Sigmoid colon (tissue), 7 donors: Measurements from ENCODE around the gene STK33. TPM values are rescaled to one million over a fixed set of nuclear protein-coding genes. Genes with fewer than 3 reads are reported as not detected.

Experiments
- DNase-seq: peaks from one replicate; pipeline ENCODE4 v3.0.0-alpha.2; 2019
- H3K27ac ChIP-seq, 4 donors: fragments of 200-600 bp; sonication (generic); one replicate each; pipeline ENCODE4 v1.5.1; 2016 to 2019; ENCODE audit warnings: mild to moderate bottlenecking in 1 of 4
- H3K27me3 ChIP-seq, 3 donors: fragments of 200-600 bp; sonication (generic); one replicate each; pipeline ENCODE4 v1.5.1; 2019; ENCODE audit warnings: mild to moderate bottlenecking in 1 of 3
- H3K36me3 ChIP-seq, 4 donors: fragments of 200-600 bp; sonication (generic); one replicate each; pipeline ENCODE4 v1.5.1; 2016 to 2019
- H3K4me1 ChIP-seq, 4 donors: fragments of 200-600 bp; sonication (generic); one replicate each; pipeline ENCODE4 v1.5.1; 2017 to 2019
- H3K4me3 ChIP-seq, 4 donors: fragments of 200-600 bp; sonication (generic); one replicate each; pipeline ENCODE4 v1.5.1; 2017 to 2019; ENCODE audit warnings: mild to moderate bottlenecking in 2 of 4, moderate library complexity in 1 of 4
- H3K9me3 ChIP-seq, 4 donors: fragments of 200-600 bp in 3 of 4; sonication (generic) in 3 of 4; one replicate each; pipeline versions ENCODE4 v1.5.1 to v1.6.1; 2013 to 2019
- CTCF ChIP-seq, 4 experiments: fragments of 450-650 bp in 3 of 4; fragments of 200-600 bp in 1 of 4; IDR thresholded peaks; one replicate each; pipeline ENCODE4 v1.5.1; 2016 to 2019; ENCODE audit warnings: antibody characterized with exemption in 4 of 4, mild to moderate bottlenecking in 3 of 4, moderate library complexity in 2 of 4
- EP300 ChIP-seq, 4 donors: sonication (generic); formaldehyde crosslinking; IDR thresholded peaks; one replicate each; pipeline ENCODE4 v1.6.1; 2017; ENCODE audit warnings: antibody characterized with exemption in 4 of 4
- POLR2A ChIP-seq, 2 donors: fragments of 450-650 bp; IDR thresholded peaks; one replicate each; pipeline ENCODE4 v1.6.1; 2016; ENCODE audit warnings: antibody characterized with exemption in 2 of 2, mild to moderate bottlenecking in 2 of 2, moderate library complexity in 2 of 2
- POLR2AphosphoS5 ChIP-seq, 4 donors: sonication (generic); formaldehyde crosslinking; IDR thresholded peaks; one replicate each; pipeline ENCODE4 v1.6.1; 2017; ENCODE audit warnings: antibody characterized with exemption in 4 of 4
- WGBS, 2 donors: extraction: QIAGEN DNeasy Blood & Tissue Kit; methylation state at CpG; one replicate each; pipeline ENCODE4 v1.1.7; 2013; 5-methylcytosine and 5-hydroxymethylcytosine counted together
- intact Hi-C: fragments of 100-400 bp; cut with DNase I; formaldehyde crosslinking; loops from one replicate; pipeline ENCODE4 v1.15.1; 2023
- polyA plus RNA-seq, 3 donors: library from polyadenylated mRNA; stranded (reverse); fragments of 200-250 nt; gene quantifications; one replicate each; pipeline ENCODE4 v1.2.3, GENCODE V29; 2013
- small RNA-seq, 3 donors: library from RNA; depleted of rRNA; stranded (forward); fragments of <200 nt; gene quantifications; one replicate each; pipeline ENCODE3, GENCODE V24; 2016
- total RNA-seq, 4 donors: library from RNA; depleted of rRNA; stranded (reverse); fragments of >200 nt; gene quantifications; one replicate each; pipeline ENCODE4 v1.1.0, GENCODE V29; 2016
- donor health status: healthy with polysubstance abuse.
- donor health status: Bipolar disorder and iron deficiency.
- donor health status: healthy.

Gene STK33
- total and polyA plus RNA-seq, 7 donors: 2.0 to 23.8 (median 20.6) TPM; not detected in 2

DNA sequence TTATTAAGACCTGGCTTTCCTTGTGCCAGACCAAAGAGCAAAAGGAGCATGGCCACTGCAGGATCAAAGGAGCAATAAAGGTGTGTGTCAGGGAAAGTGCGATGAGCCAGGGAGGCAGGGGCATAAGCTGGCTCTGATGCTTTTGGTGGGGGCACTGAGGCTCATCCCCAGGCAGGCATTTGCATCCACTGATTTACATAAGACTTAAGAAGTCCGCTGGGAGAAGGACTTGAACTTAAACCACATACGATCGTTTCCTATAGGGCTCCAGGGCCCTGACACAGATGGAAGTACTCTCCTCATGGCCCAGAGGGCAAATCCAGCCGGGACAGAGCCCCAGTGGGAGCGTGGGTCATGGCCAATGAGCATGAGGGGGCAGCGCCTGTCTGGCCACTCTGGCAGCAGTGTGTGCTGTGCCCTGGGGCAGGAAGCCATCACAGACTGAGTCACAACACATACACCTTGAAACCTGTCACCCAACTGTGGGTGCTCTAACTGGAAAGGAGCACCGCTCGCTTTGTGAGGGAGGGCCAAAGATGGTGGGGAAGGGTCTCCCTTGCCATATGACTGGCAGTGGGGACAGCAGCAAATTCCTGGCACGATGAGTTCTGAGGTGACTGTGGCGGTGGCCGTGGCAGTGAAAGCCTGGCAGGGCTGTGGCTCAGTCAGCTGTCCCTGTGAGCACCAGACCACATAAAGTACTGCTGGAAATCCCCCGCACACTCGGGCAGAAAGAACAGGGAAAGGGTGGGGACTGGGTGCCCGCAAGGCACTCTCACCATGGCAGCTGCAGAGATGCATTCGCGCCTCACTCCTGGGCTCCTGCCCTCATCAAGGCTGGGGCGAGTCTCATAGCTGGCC, 251.0 kb downstream of the STK33 start:
- no peak for TF ChIP-seq EP300 (IDR thresholded peaks at IDR 0.05)
- no peak for TF ChIP-seq POLR2A (IDR thresholded peaks at IDR 0.05)
- no peak for TF ChIP-seq CTCF (IDR thresholded peaks at IDR 0.05)
- no peak for TF ChIP-seq POLR2AphosphoS5 (IDR thresholded peaks at IDR 0.05)

DNA sequence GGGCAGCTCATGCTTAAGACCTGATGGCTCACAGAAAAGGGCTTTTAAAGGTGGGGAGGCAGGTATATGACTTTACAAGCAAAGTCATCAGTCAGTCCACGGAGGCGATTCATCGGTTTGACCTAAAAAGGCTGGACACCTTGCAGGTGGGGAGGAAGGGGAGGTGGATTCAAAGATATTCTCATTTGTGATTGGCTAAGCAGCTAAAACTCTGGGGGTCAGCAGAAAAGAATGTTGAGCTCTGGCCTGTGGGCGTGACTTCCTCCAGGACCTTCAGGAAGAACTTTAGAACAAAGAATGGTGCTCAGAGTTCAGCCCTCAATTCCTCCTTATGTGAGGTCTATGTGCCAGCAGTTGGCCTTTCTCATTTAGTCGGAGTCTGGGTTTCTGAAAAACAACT, 252.0 kb downstream of the STK33 start:
- H3K4me3 ChIP-seq: no peak overlapping the region
- no peak for DNase-seq
- 87 to 92% methylated on average over 5 of the region's 5 CpGs for WGBS, 2 donors
- no peaks in the 10 kb centered on the region for H3K36me3 ChIP-seq
- no peaks in the 10 kb centered on the region for H3K9me3 ChIP-seq
- intact Hi-C loops: no loop called here
- no peaks in the 10 kb centered on the region for H3K4me1 ChIP-seq
- TF ChIP-seq EP300 (IDR thresholded peaks at IDR 0.05) (no peak), CTCF (IDR thresholded peaks at IDR 0.05) (no peak), POLR2AphosphoS5 (IDR thresholded peaks at IDR 0.05) (no peak), POLR2A (IDR thresholded peaks at IDR 0.05) (no peak)
- H3K27me3 ChIP-seq: no peaks in the 10 kb centered on the region
- H3K27ac ChIP-seq: no peak overlapping the region

More for the DNA sequence above, 251.0 kb downstream of the STK33 start:
- Histone ChIP-seq H3K27ac (no peak overlapping the region), H3K4me3 (no peak overlapping the region), H3K9me3 (no peaks in the 10 kb centered on the region), H3K36me3 (no peaks in the 10 kb centered on the region), H3K27me3 (no peaks in the 10 kb centered on the region), H3K4me1 (no peaks in the 10 kb centered on the region)
- WGBS, 2 donors: 65 to 75% methylated on average over 18 of the region's 18 CpGs
- intact Hi-C loops: no loop called here
- no peak for DNase-seq

Small RNAs within 50 kb of the gene (small RNA-seq; reads per million reads assigned to genes)
- 0 reads per million in 3 donors for gene RF00601

Other genes with a start within 250 kb of the STK33 start
- 10 to 100 TPM in 2 of 4 donors, 1 to 10 TPM in 2; 1.8 to 24.4 (median 10.2) TPM for gene TRIM66, start 88.4 kb upstream of the STK33 start, total RNA-seq
- 1 to 10 TPM in 2 of 3 donors, under 1 TPM in 1; 0.60 to 4.9 (median 2.3) TPM for gene TRIM66, start 88.4 kb upstream of the STK33 start, polyA plus RNA-seq
- gene RPL27A, start 88.6 kb upstream of the STK33 start, total RNA-seq: 1,000 to 10,000 TPM; 1,472 to 2,262 (median 1,872) TPM
- gene RPL27A, start 88.6 kb upstream of the STK33 start, polyA plus RNA-seq: 1,000 to 10,000 TPM; 3,631 to 4,200 (median 4,078) TPM